Measurements from ENCODE around the gene SHC1. TPM values are rescaled to one million over a fixed set of nuclear protein-coding genes. Genes with fewer than 3 reads are reported as not detected.

The SHC1 gene
- polyA plus RNA-seq, 1 experiment, result 653 TPM

- Histone ChIP-seq H3K4me3 (ENCODE audit: low read depth, low read length) (no peak overlapping the region), H3K36me3 (ENCODE audit: control insufficient read depth, insufficient read depth, low read length) (peaks cover 7% of the 10 kb centered on the region), H3K27me3 (ENCODE audit: control insufficient read depth, insufficient read depth, low read length) (no peaks in the 10 kb centered on the region)
- ChIA-PET CTCF (interaction anchor here (1.0 to 10.2 kb wide), 3 partner anchors 14 to 35 kb away, joined by 3 to 95 read pairs (median 3); partner anchors contain the start of gene LENEP), POLR2A (no interaction called here)
- no peak for TF ChIP-seq CTCF (IDR thresholded peaks at IDR 0.05; ENCODE audit: insufficient read depth, low read depth, low read length)
- no peak for DNase-seq (ENCODE audit: low read depth)
Measured at GRCh38 chr1:155010211-155010918, 39.8 kb upstream of the SHC1 start.

- Histone ChIP-seq H3K27me3 (ENCODE audit: control insufficient read depth, insufficient read depth, low read length) (no peaks in the 10 kb centered on the region), H3K36me3 (ENCODE audit: control insufficient read depth, insufficient read depth, low read length) (peaks cover 4% of the 10 kb centered on the region), H3K4me3 (ENCODE audit: low read depth, low read length) (no peak overlapping the region)
- CTCF ChIA-PET, result no interaction called here
- no peak for DNase-seq (ENCODE audit: low read depth)
- POLR2A ChIA-PET, result no interaction called here
- TF ChIP-seq CTCF (IDR thresholded peaks at IDR 0.05; ENCODE audit: insufficient read depth, low read depth, low read length), result no peak
Measured at GRCh38 chr1:155009742-155010141, 39.2 kb upstream of the SHC1 start.

- CTCF ChIA-PET, result interaction anchor here (8.3 kb wide), 1 partner anchor 8 kb away, joined by 74 read pairs; no protein-coding TSS in a partner anchor
- H3K36me3 ChIP-seq (ENCODE audit: control insufficient read depth, insufficient read depth, low read length), result peaks cover 4% of the 10 kb centered on the region
- POLR2A ChIA-PET, result no interaction called here
- no peak overlapping the region for H3K4me3 ChIP-seq (ENCODE audit: low read depth, low read length)
- no peak for DNase-seq (ENCODE audit: low read depth)
- H3K27me3 ChIP-seq (ENCODE audit: control insufficient read depth, insufficient read depth, low read length), result no peaks in the 10 kb centered on the region
- TF ChIP-seq CTCF (IDR thresholded peaks at IDR 0.05; ENCODE audit: insufficient read depth, low read depth, low read length), result no peak
Measured at GRCh38 chr1:155009221-155009711, 38.7 kb upstream of the SHC1 start.

- ChIA-PET POLR2A (no interaction called here), CTCF (interaction anchor here (0.8 to 8.3 kb wide), 3 partner anchors 9 to 1330 kb away, joined by 3 to 74 read pairs (median 4); partner anchors contain the start of gene NPR1)
- DNase-seq (ENCODE audit: low read depth), result no peak
Measured at GRCh38 chr1:155008015-155008941, 37.7 kb upstream of the SHC1 start.

More at GRCh38 chr1:155008015-155008941, 37.7 kb upstream of the SHC1 start:
- Histone ChIP-seq H3K4me3 (ENCODE audit: low read depth, low read length) (no peak overlapping the region), H3K36me3 (ENCODE audit: control insufficient read depth, insufficient read depth, low read length) (peaks cover 4% of the 10 kb centered on the region), H3K27me3 (ENCODE audit: control insufficient read depth, insufficient read depth, low read length) (no peaks in the 10 kb centered on the region)
- no peak for TF ChIP-seq CTCF (IDR thresholded peaks at IDR 0.05; ENCODE audit: insufficient read depth, low read depth, low read length)

All from BJ (cell line).